SK-N-SH (cell line): ENCODE measurements around the gene VEGFA.

Experiments
- CTCF ChIP-seq: fragments of 200-600 bp; sonication (generic); IDR thresholded peaks from 2 replicates; pipeline ENCODE4 v1.6.1; 2017; ENCODE audit warnings: antibody characterized with exemption, mild to moderate bottlenecking, moderate library complexity
- RCOR1 ChIP-seq: fragments of 150-350 bp; IDR thresholded peaks from 2 replicates; pipeline ENCODE4 v1.6.1; 2017; ENCODE audit warnings: antibody characterized with exemption, low read length

GRCh38 chr6:43797919-43798318 lies 27.9 kb downstream of the VEGFA start:
- TF ChIP-seq RCOR1 (no peak), CTCF (no peak)
